Sigmoid colon (tissue), 4 donors: ENCODE results near the gene SLC3A2.

Experiments
- POLR2A ChIP-seq, 2 donors: fragments of 450-650 bp; IDR thresholded peaks; one replicate each; pipeline ENCODE4 v1.6.1; 2016; ENCODE audit warnings: antibody characterized with exemption in 2 of 2, mild to moderate bottlenecking in 2 of 2, moderate library complexity in 2 of 2
- POLR2AphosphoS5 ChIP-seq, 4 donors: sonication (generic); formaldehyde crosslinking; IDR thresholded peaks; one replicate each; pipeline ENCODE4 v1.6.1; 2017; ENCODE audit warnings: antibody characterized with exemption in 4 of 4
- TF ChIP-seq, protein P1 (sequence below), 4 experiments: fragments of 450-650 bp in 3 of 4; fragments of 200-600 bp in 1 of 4; IDR thresholded peaks; one replicate each; pipeline ENCODE4 v1.5.1; 2016 to 2019; ENCODE audit warnings: antibody characterized with exemption in 4 of 4, mild to moderate bottlenecking in 3 of 4, moderate library complexity in 2 of 4

DNA sequence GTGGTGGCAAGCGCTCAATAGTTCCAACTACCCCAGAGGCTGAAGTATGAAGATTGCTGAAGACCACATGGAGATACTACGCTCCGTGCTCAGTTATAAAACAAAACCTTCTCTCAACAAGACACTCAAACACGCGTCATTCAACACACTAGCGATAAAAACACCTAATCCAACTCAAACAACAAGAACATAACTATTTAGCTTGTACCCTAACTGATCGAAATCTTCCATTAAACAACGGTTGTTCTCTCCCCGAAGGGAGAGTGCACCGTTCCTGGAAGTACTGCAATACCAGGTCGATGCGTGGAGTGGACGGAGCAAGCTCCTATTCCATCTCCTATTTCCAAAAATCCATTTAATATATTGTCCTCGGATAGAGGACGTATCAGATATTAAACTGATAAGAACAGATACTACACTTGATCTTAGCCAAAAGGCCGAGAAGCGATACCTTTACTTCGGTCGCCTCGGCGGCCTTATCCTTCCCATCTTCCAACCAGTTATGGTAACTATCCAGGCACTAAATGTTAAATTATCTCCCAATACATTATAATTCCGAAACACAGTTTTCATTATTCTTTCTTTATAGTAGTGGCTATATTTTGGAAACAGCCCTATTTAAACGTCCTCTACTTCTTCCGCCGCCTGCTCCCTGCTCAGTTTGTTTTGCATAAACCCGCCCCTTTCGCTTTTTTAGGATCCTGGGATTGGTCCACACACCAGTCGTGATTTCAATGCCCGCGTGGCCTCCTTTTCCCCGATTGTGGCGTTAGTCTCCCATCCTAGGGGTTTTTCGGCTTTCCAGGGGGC is 39.1 kb upstream of the SLC3A2 start:
- TF ChIP-seq POLR2AphosphoS5 (IDR thresholded peaks at IDR 0.05) (peak; percentile 99 to 100 (median 100)), POLR2A (IDR thresholded peaks at IDR 0.05) (peak; percentile 100)
- TF ChIP-seq, protein P1, sequence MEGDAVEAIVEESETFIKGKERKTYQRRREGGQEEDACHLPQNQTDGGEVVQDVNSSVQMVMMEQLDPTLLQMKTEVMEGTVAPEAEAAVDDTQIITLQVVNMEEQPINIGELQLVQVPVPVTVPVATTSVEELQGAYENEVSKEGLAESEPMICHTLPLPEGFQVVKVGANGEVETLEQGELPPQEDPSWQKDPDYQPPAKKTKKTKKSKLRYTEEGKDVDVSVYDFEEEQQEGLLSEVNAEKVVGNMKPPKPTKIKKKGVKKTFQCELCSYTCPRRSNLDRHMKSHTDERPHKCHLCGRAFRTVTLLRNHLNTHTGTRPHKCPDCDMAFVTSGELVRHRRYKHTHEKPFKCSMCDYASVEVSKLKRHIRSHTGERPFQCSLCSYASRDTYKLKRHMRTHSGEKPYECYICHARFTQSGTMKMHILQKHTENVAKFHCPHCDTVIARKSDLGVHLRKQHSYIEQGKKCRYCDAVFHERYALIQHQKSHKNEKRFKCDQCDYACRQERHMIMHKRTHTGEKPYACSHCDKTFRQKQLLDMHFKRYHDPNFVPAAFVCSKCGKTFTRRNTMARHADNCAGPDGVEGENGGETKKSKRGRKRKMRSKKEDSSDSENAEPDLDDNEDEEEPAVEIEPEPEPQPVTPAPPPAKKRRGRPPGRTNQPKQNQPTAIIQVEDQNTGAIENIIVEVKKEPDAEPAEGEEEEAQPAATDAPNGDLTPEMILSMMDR (IDR thresholded peaks at IDR 0.05) = no peak
